Hepatocyte (in vitro differentiated cells): ENCODE results near the gene MED13L.

ENCODE experiments used
- CTCF ChIP-seq: fragments of 200-600 bp; sonication (generic); IDR thresholded peaks from 2 replicates; pipeline ENCODE4 v1.5.1; 2016; ENCODE audit warnings: antibody characterized with exemption, mild to moderate bottlenecking; ENCODE audit not compliant: poor library complexity
- EZH2 ChIP-seq: fragments of 200-600 bp; sonication (generic); IDR thresholded peaks from 2 replicates; pipeline ENCODE4 v1.6.1; 2016; ENCODE audit warnings: antibody characterized with exemption, mild to moderate bottlenecking, borderline replicate concordance
- EZH2phosphoT487 ChIP-seq: fragments of 200-600 bp; sonication (generic); IDR thresholded peaks from one replicate; pipeline ENCODE4 v1.6.1; 2018; ENCODE audit warnings: antibody characterized with exemption, mild to moderate bottlenecking, low read depth, moderate library complexity; ENCODE audit not compliant: unreplicated experiment, severe bottlenecking

DNA sequence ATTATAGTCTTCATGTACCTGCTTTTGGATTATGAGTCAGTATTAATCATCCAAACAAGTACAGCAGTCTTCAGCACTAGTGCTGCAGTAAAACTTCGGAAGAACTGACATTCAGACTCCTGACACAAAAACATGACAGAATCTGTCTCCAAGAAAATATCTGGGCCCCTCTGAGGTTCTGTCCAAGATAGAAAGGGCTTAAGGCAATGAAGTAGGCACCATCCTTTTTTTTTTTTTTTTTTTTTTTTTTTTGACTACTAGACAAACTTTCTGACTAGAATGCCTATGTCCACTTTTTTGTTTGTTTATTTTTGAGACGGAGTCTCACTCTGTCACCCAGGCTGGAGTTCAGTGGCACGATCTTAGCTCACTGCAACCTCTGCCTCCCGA is 112.5 kb downstream of the MED13L start:
- no peak for TF ChIP-seq CTCF
- TF ChIP-seq EZH2: no peak
- TF ChIP-seq EZH2phosphoT487: no peak
